K562 (cell line): ENCODE results near the gene KCNQ2. TPM values are rescaled to one million over a fixed set of nuclear protein-coding genes. Genes with fewer than 3 reads are reported as not detected.

ENCODE experiments used
- ATAC-seq: fragments of 200-7000 bp; cut with Tn5 transposase; 3 replicates; pipeline ENCODE4 v1.9.1; 2020; ENCODE audit warnings: moderate library complexity
- BruUV-seq: library from RNA; stranded (reverse); fragments of 400-500 nt; replicated peaks from 2 replicates; lab custom pipeline; 2021; lab: Mats Ljungman, UMichigan
- CTCF ChIA-PET: fragments of 300-600 bp; formaldehyde crosslinking; extraction: SDS; loops from one replicate; lab custom pipeline; 2021; ENCODE audit warnings: low intra/inter-chr PET ratio; lab: Yijun Ruan, JAX
- POLR2A ChIA-PET: fragments of 300-600, 350-650 bp; sonication (Branson Sonifier 250); formaldehyde crosslinking; extraction: SDS; loops from one replicate; lab custom pipeline; 2021; ENCODE audit warnings: antibody characterized with exemption, inconsistent platforms; lab: Yijun Ruan, JAX
- DNase-seq, 4 experiments: peaks; one replicate each; pipeline versions ENCODE4 v3.0.0 to v3.0.0-alpha.2; 2011 to 2018; ENCODE audit warnings: low spot score in 3 of 4, mixed read lengths in 3 of 4; ENCODE audit errors: extremely low read depth in 1 of 4
- FAIRE-seq: peaks from 2 replicates; lab custom pipeline; 2011; peaks lifted over from hg19 to GRCh38; lab: Jason Lieb, UNC
- H2AFZ ChIP-seq: 2 replicates; pipeline ENCODE4 v1.6.0; 2011; ENCODE audit warnings: low read depth, low read length, control low read depth, inconsistent platforms
- H3K27ac ChIP-seq: fragments of 200-600 bp; 3 replicates; pipeline ENCODE4 v1.8.0; 2011; ENCODE audit warnings: low read depth, mild to moderate bottlenecking, control low read depth, inconsistent platforms, low read length, moderate library complexity, mixed read lengths; ENCODE audit errors: extremely low read depth
- H3K27me3 ChIP-seq, 2 experiments: fragments of 300-600 bp in 1 of 2; 2 replicates in 1 of 2; 3 replicates in 1 of 2; pipeline versions ENCODE4 v1.6.0 to v1.8.0; 2011; ENCODE audit warnings: inconsistent platforms in 2 of 2, low read length in 2 of 2, mild to moderate bottlenecking in 1 of 2, mixed read lengths in 1 of 2, moderate library complexity in 1 of 2; ENCODE audit not compliant: control insufficient read depth in 2 of 2, insufficient read depth in 2 of 2
- H3K36me3 ChIP-seq: fragments of 300-600 bp; 3 replicates; pipeline ENCODE4 v1.8.0; 2011; ENCODE audit warnings: mild to moderate bottlenecking, low read length, inconsistent platforms; ENCODE audit not compliant: control insufficient read depth, insufficient read depth
- H3K4me1 ChIP-seq, 2 experiments: fragments of 200-600 bp in 1 of 2; replicated peaks in 1 of 2; 2 replicates in 1 of 2; 3 replicates in 1 of 2; pipeline versions ENCODE4 v1.5.1 to v1.8.0; 2011; ENCODE audit warnings: inconsistent platforms in 2 of 2, low read length in 2 of 2, mild to moderate bottlenecking in 1 of 2, mixed read lengths in 1 of 2, moderate library complexity in 1 of 2; ENCODE audit not compliant: control insufficient read depth in 2 of 2, insufficient read depth in 2 of 2
- H3K4me2 ChIP-seq: 2 replicates; pipeline ENCODE4 v1.6.1; 2011; ENCODE audit warnings: low read length, control low read depth, inconsistent platforms, mixed read lengths; ENCODE audit not compliant: insufficient read depth
- H3K4me3 ChIP-seq: fragments of 200-600 bp; sonication (generic), shearing (Covaris generic); 2 replicates; pipeline ENCODE4 v1.5.1; 2016; ENCODE audit warnings: control low read depth, inconsistent platforms
- H3K79me2 ChIP-seq: fragments of 200-600 bp; 3 replicates; pipeline ENCODE4 v1.8.0; 2011; ENCODE audit warnings: low read length, inconsistent platforms; ENCODE audit not compliant: control insufficient read depth, insufficient read depth
- H3K9ac ChIP-seq, 2 experiments: 2 replicates each; pipeline versions ENCODE4 v1.6.0 to v1.6.1; 2011; ENCODE audit warnings: low read depth in 2 of 2, low read length in 2 of 2, control low read depth in 1 of 2, inconsistent platforms in 1 of 2, mild to moderate bottlenecking in 1 of 2, mixed read lengths in 1 of 2; ENCODE audit not compliant: insufficient read depth in 1 of 2
- H3K9me1 ChIP-seq: one replicate; pipeline ENCODE4 v1.6.0; 2011; ENCODE audit warnings: inconsistent platforms, mild to moderate bottlenecking, low read length, moderate library complexity; ENCODE audit not compliant: control insufficient read depth, insufficient read depth
- H3K9me3 ChIP-seq: replicated peaks from 2 replicates; pipeline ENCODE4 v1.5.1; 2011; ENCODE audit warnings: low read depth, low read length, inconsistent platforms; ENCODE audit not compliant: control insufficient read depth, insufficient read depth
- H4K20me1 ChIP-seq: replicated peaks from 2 replicates; pipeline ENCODE4 v1.6.1; 2011; ENCODE audit warnings: low read length, inconsistent platforms, mixed read lengths; ENCODE audit not compliant: control insufficient read depth, insufficient read depth
- ARID2 ChIP-seq: fragments of 450-650 bp; IDR thresholded peaks from 2 replicates; pipeline ENCODE4 v1.6.1; 2017; ENCODE audit warnings: antibody characterized with exemption, mild to moderate bottlenecking
- BRD9 ChIP-seq: fragments of 450-650 bp; IDR thresholded peaks from 2 replicates; pipeline ENCODE4 v1.6.1; 2018; ENCODE audit warnings: low read depth; ENCODE audit not compliant: partially characterized antibody
- CHD1 ChIP-seq: fragments of 200-600 bp; sonication (generic); IDR thresholded peaks from one replicate; pipeline ENCODE4 v1.6.1; 2012; ENCODE audit warnings: mild to moderate bottlenecking, moderate library complexity, low read length, inconsistent platforms
- ESRRA ChIP-seq: fragments of 450-650 bp; IDR thresholded peaks from 2 replicates; pipeline ENCODE4 v1.6.1; 2014; ENCODE audit warnings: low read depth, mild to moderate bottlenecking, moderate library complexity, borderline replicate concordance
- HMGN3 ChIP-seq: IDR thresholded peaks from 2 replicates; pipeline ENCODE4 v1.6.1; 2011; ENCODE audit warnings: borderline replicate concordance, low read depth, mild to moderate bottlenecking, mixed read lengths, low read length; ENCODE audit not compliant: insufficient read length; ENCODE audit errors: extremely low read depth
- KAT2B ChIP-seq: IDR thresholded peaks from one replicate; pipeline ENCODE4 v1.6.1; 2012; ENCODE audit warnings: low read depth, mild to moderate bottlenecking, control low read depth, inconsistent platforms, low read length, moderate library complexity
- MXI1 ChIP-seq: IDR thresholded peaks from 2 replicates; pipeline ENCODE4 v1.6.1; 2011; ENCODE audit warnings: low read depth, mild to moderate bottlenecking, improper control_type of control experiment, low read length
- NCOR1 ChIP-seq: fragments of 450-650 bp; IDR thresholded peaks from 2 replicates; pipeline ENCODE4 v1.6.1; 2016; ENCODE audit warnings: mild to moderate bottlenecking, moderate library complexity
- NFRKB ChIP-seq: fragments of 450-650 bp; IDR thresholded peaks from 2 replicates; pipeline ENCODE4 v1.6.1; 2016; ENCODE audit warnings: low read depth
- NR3C1 ChIP-seq: sonication (generic); formaldehyde crosslinking; IDR thresholded peaks from 2 replicates; pipeline ENCODE4 v1.8.1; 2022; ENCODE audit warnings: missing genetic modification reagents
- XRCC4 ChIP-seq: IDR thresholded peaks from one replicate; pipeline ENCODE4 v1.6.1; 2011; ENCODE audit not compliant: insufficient read depth, insufficient read length; ENCODE audit errors: extremely low read depth
- ZNF311 ChIP-seq: fragments of 250-450 bp; sonication (Bioruptor Pico); IDR thresholded peaks from 2 replicates; pipeline ENCODE4 v1.4.0; 2020; ENCODE audit warnings: mild to moderate bottlenecking, moderate library complexity
- WGBS: fragments of 100-300 bp; shearing (Covaris generic); methylation state at CpG from one replicate; pipeline ENCODE4 v1.1.6; 2016; ENCODE audit warnings: low coverage, mixed read lengths; ENCODE audit not compliant: insufficient coverage; ENCODE audit errors: missing lambda C conversion rate; 5-methylcytosine and 5-hydroxymethylcytosine counted together
- in situ Hi-C: fragments of 300-500 bp; cut with MboI; formaldehyde crosslinking; loops from 4 replicates; pipeline ENCODE4 v1.15.0; 2018; ENCODE audit warnings: inconsistent platforms, mixed read lengths
- intact Hi-C: fragments of 100-400 bp; cut with micrococcal nuclease; formaldehyde crosslinking; loops from 2 replicates; pipeline ENCODE4 v1.14.2; 2022
- polyA plus RNA-seq, 8 experiments: library from polyadenylated mRNA; depleted of rRNA in 4 of 8; stranded (reverse) in 5 of 8; unstranded in 3 of 8; fragments of >200 nt; fragmentation: Nextera tagmentation in 2 of 8; fragmentation: Illumina TruSeq in 1 of 8; extraction: Ambion mirVana in 2 of 8; extraction: Trizol in 1 of 8; gene quantifications; 2 replicates each; pipeline versions ENCODE4 v1.2.1 to v1.2.3, GENCODE V29; 2011 to 2014; ENCODE audit warnings: inconsistent platforms in 1 of 8, missing spikeins in 1 of 8
- total RNA-seq, 7 experiments: library from RNA; depleted of rRNA in 6 of 7; stranded (reverse); fragments of >200 nt in 6 of 7; fragmentation: Illumina TruSeq in 2 of 7; extraction: Trizol in 2 of 7; gene quantifications; 2 replicates each; pipeline versions ENCODE4 v1.2.1 to v1.2.3, GENCODE V29; 2011 to 2021; ENCODE audit warnings: low replicate concordance in 1 of 7
- TF ChIP-seq, protein P1 (sequence below): fragments of 450-650 bp; IDR thresholded peaks from 2 replicates; pipeline ENCODE4 v1.6.1; 2017; ENCODE audit warnings: mild to moderate bottlenecking, moderate library complexity
- TF ChIP-seq, protein P2 (sequence below): fragments of 250-450 bp; sonication (Bioruptor Pico); IDR thresholded peaks from 2 replicates; pipeline ENCODE4 v1.8.0; 2021; ENCODE audit warnings: borderline replicate concordance, mild to moderate bottlenecking, moderate library complexity; ENCODE audit not compliant: poor library complexity, severe bottlenecking
- TF ChIP-seq, protein P3 (sequence below): fragments of 450-650 bp; IDR thresholded peaks from 2 replicates; pipeline ENCODE4 v1.7.1; 2018; ENCODE audit warnings: mild to moderate bottlenecking, low read depth; ENCODE audit not compliant: partially characterized antibody
- TF ChIP-seq, protein P4 (sequence below): fragments of 200-800 bp; sonication (Bioruptor generic); IDR thresholded peaks from 2 replicates; pipeline ENCODE4 v1.6.1; 2017; ENCODE audit warnings: missing genetic modification characterization, missing compliant biosample characterization

Gene KCNQ2
- total and polyA plus RNA-seq, 9 of the 15 experiments (the other 6 are each of a cell fraction or from before 2014, with no cell fraction given) = 0.13 to 0.16 TPM; not detected in 7

DNA sequence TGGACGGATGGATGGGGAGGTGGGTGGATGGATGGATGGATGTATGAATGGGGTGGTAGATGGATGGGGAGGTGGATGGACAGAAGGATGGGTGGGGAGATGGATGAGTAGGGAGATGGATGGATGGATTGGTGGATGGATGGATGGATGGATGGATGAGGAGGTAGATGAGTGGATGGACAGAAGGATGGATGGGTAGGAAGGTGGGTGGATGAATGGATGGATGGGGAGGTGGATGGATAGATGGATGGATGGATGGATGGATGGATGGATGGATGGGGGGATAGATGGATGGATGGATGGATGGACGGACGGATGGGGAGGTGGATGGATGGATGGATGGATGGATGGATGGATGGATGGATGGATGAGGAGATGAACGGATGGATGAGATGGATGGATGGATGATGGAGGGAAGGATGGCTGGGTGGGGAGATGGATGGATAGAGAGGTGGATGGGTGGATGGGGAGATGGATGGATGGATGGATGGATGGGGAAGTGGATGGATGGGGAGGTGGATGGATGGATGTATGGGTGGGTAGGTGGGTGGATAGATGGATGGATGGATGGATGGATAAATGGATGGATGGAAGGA lies 19.3 kb upstream of the KCNQ2 start (continued):
- TF ChIP-seq BRD9 (no peak), KAT2B (no peak), CHD1 (no peak)

DNA sequence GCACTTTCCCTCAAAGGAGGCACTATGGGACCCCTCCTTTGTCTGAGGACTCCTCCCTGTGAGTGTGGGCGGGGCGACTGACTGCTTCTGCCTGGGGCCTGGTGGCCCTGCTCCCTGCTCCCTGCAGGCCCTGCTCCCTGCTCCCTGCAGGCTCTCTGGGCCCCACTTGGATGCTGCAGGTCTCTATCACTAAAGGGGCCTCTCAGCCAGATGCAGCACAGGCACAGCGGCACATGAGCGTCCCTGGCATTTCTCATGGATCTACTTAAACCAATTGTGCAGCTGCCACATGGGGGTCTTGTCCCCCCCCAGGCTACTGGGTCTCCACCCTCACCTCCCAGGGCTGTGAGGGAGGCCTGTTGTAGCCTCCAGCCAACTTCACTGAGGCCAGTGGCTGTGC lies 18.6 kb upstream of the KCNQ2 start:
- intact Hi-C loops = no loop called here
- Histone ChIP-seq H3K9me3 (no peaks in the 10 kb centered on the region), H3K27me3 (no peaks in the 10 kb centered on the region), H3K9ac (no peak overlapping the region), H4K20me1 (peaks cover 4% of the 10 kb centered on the region), H3K36me3 (no peaks in the 10 kb centered on the region), H3K27ac (no peak overlapping the region), H3K79me2 (no peaks in the 10 kb centered on the region), H3K9me1 (no peaks in the 10 kb centered on the region), H2AFZ (no peak overlapping the region), H3K4me2 (no peak overlapping the region), H3K4me3 (no peak overlapping the region), H3K4me1 (peaks cover 0 to 34% of the 10 kb centered on the region in 2 experiments; a peak in 2 of 5 replicates)
- in situ Hi-C loops = no loop called here
- WGBS = 13% methylated on average over 4 of the region's 4 CpGs
- ChIA-PET POLR2A (no interaction called here), CTCF (no interaction called here)
- ATAC-seq (no peak), FAIRE-seq (no peak), DNase-seq (no peak)
- no TSS peak for BruUV-seq
- TF ChIP-seq ESRRA = no peak
- no peak for TF ChIP-seq NFRKB
- no peak for TF ChIP-seq MXI1
- no peak for TF ChIP-seq XRCC4
- no peak for TF ChIP-seq NCOR1
- TF ChIP-seq ZNF311 (CRISPR knock-in tag) = no peak
- TF ChIP-seq HMGN3 = no peak
- TF ChIP-seq, protein P1, sequence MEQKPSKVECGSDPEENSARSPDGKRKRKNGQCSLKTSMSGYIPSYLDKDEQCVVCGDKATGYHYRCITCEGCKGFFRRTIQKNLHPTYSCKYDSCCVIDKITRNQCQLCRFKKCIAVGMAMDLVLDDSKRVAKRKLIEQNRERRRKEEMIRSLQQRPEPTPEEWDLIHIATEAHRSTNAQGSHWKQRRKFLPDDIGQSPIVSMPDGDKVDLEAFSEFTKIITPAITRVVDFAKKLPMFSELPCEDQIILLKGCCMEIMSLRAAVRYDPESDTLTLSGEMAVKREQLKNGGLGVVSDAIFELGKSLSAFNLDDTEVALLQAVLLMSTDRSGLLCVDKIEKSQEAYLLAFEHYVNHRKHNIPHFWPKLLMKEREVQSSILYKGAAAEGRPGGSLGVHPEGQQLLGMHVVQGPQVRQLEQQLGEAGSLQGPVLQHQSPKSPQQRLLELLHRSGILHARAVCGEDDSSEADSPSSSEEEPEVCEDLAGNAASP = no peak
- TF ChIP-seq, protein P2, sequence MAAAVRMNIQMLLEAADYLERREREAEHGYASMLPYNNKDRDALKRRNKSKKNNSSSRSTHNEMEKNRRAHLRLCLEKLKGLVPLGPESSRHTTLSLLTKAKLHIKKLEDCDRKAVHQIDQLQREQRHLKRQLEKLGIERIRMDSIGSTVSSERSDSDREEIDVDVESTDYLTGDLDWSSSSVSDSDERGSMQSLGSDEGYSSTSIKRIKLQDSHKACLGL (CRISPR knock-in tag) = no peak
- TF ChIP-seq, protein P3, sequence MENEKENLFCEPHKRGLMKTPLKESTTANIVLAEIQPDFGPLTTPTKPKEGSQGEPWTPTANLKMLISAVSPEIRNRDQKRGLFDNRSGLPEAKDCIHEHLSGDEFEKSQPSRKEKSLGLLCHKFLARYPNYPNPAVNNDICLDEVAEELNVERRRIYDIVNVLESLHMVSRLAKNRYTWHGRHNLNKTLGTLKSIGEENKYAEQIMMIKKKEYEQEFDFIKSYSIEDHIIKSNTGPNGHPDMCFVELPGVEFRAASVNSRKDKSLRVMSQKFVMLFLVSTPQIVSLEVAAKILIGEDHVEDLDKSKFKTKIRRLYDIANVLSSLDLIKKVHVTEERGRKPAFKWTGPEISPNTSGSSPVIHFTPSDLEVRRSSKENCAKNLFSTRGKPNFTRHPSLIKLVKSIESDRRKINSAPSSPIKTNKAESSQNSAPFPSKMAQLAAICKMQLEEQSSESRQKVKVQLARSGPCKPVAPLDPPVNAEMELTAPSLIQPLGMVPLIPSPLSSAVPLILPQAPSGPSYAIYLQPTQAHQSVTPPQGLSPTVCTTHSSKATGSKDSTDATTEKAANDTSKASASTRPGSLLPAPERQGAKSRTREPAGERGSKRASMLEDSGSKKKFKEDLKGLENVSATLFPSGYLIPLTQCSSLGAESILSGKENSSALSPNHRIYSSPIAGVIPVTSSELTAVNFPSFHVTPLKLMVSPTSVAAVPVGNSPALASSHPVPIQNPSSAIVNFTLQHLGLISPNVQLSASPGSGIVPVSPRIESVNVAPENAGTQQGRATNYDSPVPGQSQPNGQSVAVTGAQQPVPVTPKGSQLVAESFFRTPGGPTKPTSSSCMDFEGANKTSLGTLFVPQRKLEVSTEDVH = no peak
- no peak for TF ChIP-seq NR3C1 (CRISPR knock-in tag)
- TF ChIP-seq, protein P4, sequence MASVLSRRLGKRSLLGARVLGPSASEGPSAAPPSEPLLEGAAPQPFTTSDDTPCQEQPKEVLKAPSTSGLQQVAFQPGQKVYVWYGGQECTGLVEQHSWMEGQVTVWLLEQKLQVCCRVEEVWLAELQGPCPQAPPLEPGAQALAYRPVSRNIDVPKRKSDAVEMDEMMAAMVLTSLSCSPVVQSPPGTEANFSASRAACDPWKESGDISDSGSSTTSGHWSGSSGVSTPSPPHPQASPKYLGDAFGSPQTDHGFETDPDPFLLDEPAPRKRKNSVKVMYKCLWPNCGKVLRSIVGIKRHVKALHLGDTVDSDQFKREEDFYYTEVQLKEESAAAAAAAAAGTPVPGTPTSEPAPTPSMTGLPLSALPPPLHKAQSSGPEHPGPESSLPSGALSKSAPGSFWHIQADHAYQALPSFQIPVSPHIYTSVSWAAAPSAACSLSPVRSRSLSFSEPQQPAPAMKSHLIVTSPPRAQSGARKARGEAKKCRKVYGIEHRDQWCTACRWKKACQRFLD (CRISPR knock-in tag) = no peak
- no peak for TF ChIP-seq ARID2
